ENCODE measurements around the gene NPC2. TPM values are rescaled to one million over a fixed set of nuclear protein-coding genes. Genes with fewer than 3 reads are reported as not detected.

Gene NPC2
- total RNA-seq, 1 experiment from 2014 or later, result 137 TPM

GRCh38 chr14:74511966-74512830, 19.1 kb upstream of the NPC2 start:
- H3K27ac Mint-ChIP-seq, result peak overlapping the region in 1 of 3 experiments; percentile 59; a peak in 1 of 7 replicates
- H3K14ac ChIP-seq (ENCODE audit: insufficient read depth, low read length), result no peak overlapping the region
- no peaks in the 10 kb centered on the region for H3K79me2 ChIP-seq (ENCODE audit: insufficient read depth, low read length)
- no peak overlapping the region for H2AFZ ChIP-seq (ENCODE audit: low read length)
- H3K18ac ChIP-seq (ENCODE audit: insufficient read length, low read depth, low read length), result no peak overlapping the region
- no peak overlapping the region for H3K9ac ChIP-seq (ENCODE audit: extremely low read depth, insufficient read length, low read length)
- no peak overlapping the region for H2AK5ac ChIP-seq (ENCODE audit: insufficient read length, low read length)
- H3K4me1 Mint-ChIP-seq, result peaks cover 47 to 50% of the 10 kb centered on the region in 2 experiments
- no peak overlapping the region for H2BK120ac ChIP-seq (ENCODE audit: low read depth, low read length, poor library complexity, severe bottlenecking)
- H3K27ac ChIP-seq (ENCODE audit: insufficient read length, low read depth, low read length), result no peak overlapping the region
- TF ChIP-seq CTCF (conservative IDR thresholded peaks at IDR 0.05), result no peak
- H3K79me1 ChIP-seq (ENCODE audit: insufficient read depth, low read depth, low read length, poor library complexity, severe bottlenecking), result no peaks in the 10 kb centered on the region
- no peak overlapping the region for H2BK20ac ChIP-seq (ENCODE audit: low read depth, low read length, poor library complexity, severe bottlenecking)
- no peak overlapping the region for H2BK12ac ChIP-seq (ENCODE audit: insufficient read length, low read depth, low read length)
- DNase-seq, result peak; percentile 13
- H3K23me2 ChIP-seq (ENCODE audit: insufficient read length, low read depth, low read length, poor library complexity, severe bottlenecking), result no peaks in the 10 kb centered on the region
- no peak overlapping the region for H3K56ac ChIP-seq (ENCODE audit: insufficient read length, low read depth, low read length)
- H4K20me1 ChIP-seq (ENCODE audit: control insufficient read depth, insufficient read depth, insufficient read length), result no peaks in the 10 kb centered on the region
- H3K23ac ChIP-seq (ENCODE audit: insufficient read length, low read depth, low read length), result no peak overlapping the region
- H3K4ac ChIP-seq (ENCODE audit: low read depth, low read length), result no peak overlapping the region
- no peaks in the 10 kb centered on the region for H3K9me3 ChIP-seq (ENCODE audit: control insufficient read depth, low read depth, low read length)
- no peak overlapping the region for H3T11ph ChIP-seq (ENCODE audit: low read length)
- H3K4me2 ChIP-seq (ENCODE audit: insufficient read depth, insufficient read length, low read length), result no peak overlapping the region
- H4K5ac ChIP-seq (ENCODE audit: insufficient read length, low read depth, low read length), result no peak overlapping the region
- H4K8ac ChIP-seq (replicated peaks; ENCODE audit: insufficient read length, low read depth, low read length), result no peak overlapping the region
- H2BK15ac ChIP-seq (ENCODE audit: low read depth, low read length), result no peak overlapping the region
- no peak overlapping the region for H4K91ac ChIP-seq (ENCODE audit: insufficient read length, low read depth, low read length)
- no peaks in the 10 kb centered on the region for H3K36me3 Mint-ChIP-seq (ENCODE audit: insufficient read depth in 1 of 3, low read depth in 3 of 3)
- H3K27me3 ChIP-seq (ENCODE audit: insufficient read depth, low read length), result no peaks in the 10 kb centered on the region
- H3K27me3 Mint-ChIP-seq (ENCODE audit: low read depth), result peaks cover 23% of the 10 kb centered on the region
- H3K4me1 ChIP-seq (ENCODE audit: insufficient read depth, low read length), result peaks cover 5% of the 10 kb centered on the region; the same call in 1 of the 2 replicates
- H2BK5ac ChIP-seq (ENCODE audit: insufficient read length, low read length), result no peak overlapping the region
- no peak overlapping the region for H3K4me3 Mint-ChIP-seq
- WGBS (ENCODE audit: extremely low coverage, insufficient read length, low lambda C conversion rate), result no CpG with 5 or more reads among the region's 10 CpGs
- no peaks in the 10 kb centered on the region for H3K9me3 Mint-ChIP-seq
